ENCODE data around the gene TBC1D20. TPM values are rescaled to one million over a fixed set of nuclear protein-coding genes. Genes with fewer than 3 reads are reported as not detected.

The TBC1D20 gene
- total RNA-seq, 1 donor from 2014 or later = 24.1 TPM

DNA sequence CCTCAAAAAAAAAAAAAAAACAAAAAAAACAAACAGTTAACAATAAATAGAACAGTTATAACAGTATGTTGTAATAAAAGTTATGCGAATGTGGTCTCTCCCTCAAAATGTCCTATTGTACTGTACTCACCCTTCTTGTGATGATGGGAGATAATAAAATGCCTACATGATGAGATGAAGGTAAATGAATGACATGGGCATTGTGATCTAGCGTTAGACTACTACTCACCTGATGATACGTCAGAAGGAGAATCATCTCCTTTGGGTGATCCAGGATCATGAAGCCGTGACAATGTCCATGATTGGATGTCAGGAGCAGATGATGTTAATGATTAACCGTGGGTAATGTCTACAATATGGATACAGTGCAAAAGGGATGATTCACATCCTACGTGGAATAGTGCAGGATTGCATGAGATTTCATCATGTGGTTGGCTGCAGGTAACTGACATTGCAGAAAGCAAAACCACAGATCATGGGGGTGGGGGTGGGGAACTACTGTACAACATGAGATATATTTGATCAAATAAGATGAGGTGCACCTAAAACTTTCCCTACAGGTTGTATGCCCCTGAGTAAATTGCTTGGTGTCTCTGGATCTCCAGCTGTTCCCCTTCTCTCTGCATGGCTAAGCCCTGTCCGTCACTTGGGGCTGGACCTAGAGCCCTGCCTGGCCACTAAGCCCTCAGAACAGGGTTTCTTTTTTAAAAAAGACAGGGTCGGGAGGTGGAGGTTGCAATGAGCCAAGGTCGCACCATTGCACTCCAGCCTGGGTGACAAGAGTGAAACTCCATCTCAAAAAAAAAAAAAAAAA, 60.4 kb downstream of the TBC1D20 start:
- ATAC-seq (ENCODE audit: low read depth) (no peak), DNase-seq (no peak)
- Mint-ChIP-seq H3K27ac (no peak overlapping the region), H3K4me3 (no peak overlapping the region), H3K27me3 (no peaks in the 10 kb centered on the region), H3K4me1 (peaks cover 18% of the 10 kb centered on the region), H3K36me3 (ENCODE audit: low read depth) (peaks cover 13% of the 10 kb centered on the region), H3K9me3 (peaks cover 3% of the 10 kb centered on the region)
- ChIA-PET CTCF (no interaction called here), POLR2A (interaction anchor here (1.2 kb wide), 1 partner anchor 21 kb away, joined by 4 read pairs; the partner anchor contains the start of gene TRIB3)
- TF ChIP-seq, protein P1, sequence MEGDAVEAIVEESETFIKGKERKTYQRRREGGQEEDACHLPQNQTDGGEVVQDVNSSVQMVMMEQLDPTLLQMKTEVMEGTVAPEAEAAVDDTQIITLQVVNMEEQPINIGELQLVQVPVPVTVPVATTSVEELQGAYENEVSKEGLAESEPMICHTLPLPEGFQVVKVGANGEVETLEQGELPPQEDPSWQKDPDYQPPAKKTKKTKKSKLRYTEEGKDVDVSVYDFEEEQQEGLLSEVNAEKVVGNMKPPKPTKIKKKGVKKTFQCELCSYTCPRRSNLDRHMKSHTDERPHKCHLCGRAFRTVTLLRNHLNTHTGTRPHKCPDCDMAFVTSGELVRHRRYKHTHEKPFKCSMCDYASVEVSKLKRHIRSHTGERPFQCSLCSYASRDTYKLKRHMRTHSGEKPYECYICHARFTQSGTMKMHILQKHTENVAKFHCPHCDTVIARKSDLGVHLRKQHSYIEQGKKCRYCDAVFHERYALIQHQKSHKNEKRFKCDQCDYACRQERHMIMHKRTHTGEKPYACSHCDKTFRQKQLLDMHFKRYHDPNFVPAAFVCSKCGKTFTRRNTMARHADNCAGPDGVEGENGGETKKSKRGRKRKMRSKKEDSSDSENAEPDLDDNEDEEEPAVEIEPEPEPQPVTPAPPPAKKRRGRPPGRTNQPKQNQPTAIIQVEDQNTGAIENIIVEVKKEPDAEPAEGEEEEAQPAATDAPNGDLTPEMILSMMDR (IDR thresholded peaks at IDR 0.05) = no peak
- intact Hi-C loops (cut with micrococcal nuclease) = no loop called here

- intact Hi-C loops (cut with micrococcal nuclease) = no loop called here
- Mint-ChIP-seq H3K4me1 (peaks cover 14% of the 10 kb centered on the region), H3K27me3 (no peaks in the 10 kb centered on the region), H3K36me3 (ENCODE audit: low read depth) (peaks cover 24% of the 10 kb centered on the region), H3K9me3 (peaks cover 3% of the 10 kb centered on the region), H3K4me3 (no peak overlapping the region), H3K27ac (no peak overlapping the region)
- TF ChIP-seq, protein P1 (IDR thresholded peaks at IDR 0.05) = no peak
- CTCF ChIA-PET = no interaction called here
- ATAC-seq (ENCODE audit: low read depth) (no peak), DNase-seq (no peak)
- POLR2A ChIA-PET = no interaction called here
Observed at GRCh38 chr20:400454-401275, 61.7 kb downstream of the TBC1D20 start.

- peaks cover 28% of the 10 kb centered on the region for H3K36me3 Mint-ChIP-seq (ENCODE audit: low read depth)
- no peak for ATAC-seq (ENCODE audit: low read depth)
- no peak overlapping the region for H3K4me3 Mint-ChIP-seq
- ChIA-PET POLR2A (no interaction called here), CTCF (no interaction called here)
- TF ChIP-seq, protein P1 (IDR thresholded peaks at IDR 0.05) = no peak
- H3K27ac Mint-ChIP-seq = no peak overlapping the region
- intact Hi-C loops (cut with micrococcal nuclease) = no loop called here
- no peaks in the 10 kb centered on the region for H3K27me3 Mint-ChIP-seq
- H3K9me3 Mint-ChIP-seq = peaks cover 3% of the 10 kb centered on the region
- DNase-seq = no peak
- H3K4me1 Mint-ChIP-seq = peaks cover 14% of the 10 kb centered on the region
Observed at GRCh38 chr20:400128-400453, 62.2 kb downstream of the TBC1D20 start.

GRCh38 chr20:399182-399707, 63.1 kb downstream of the TBC1D20 start:
- Mint-ChIP-seq H3K27ac (no peak overlapping the region), H3K27me3 (no peaks in the 10 kb centered on the region), H3K9me3 (peaks cover 3% of the 10 kb centered on the region), H3K36me3 (ENCODE audit: low read depth) (peaks cover 34% of the 10 kb centered on the region), H3K4me3 (no peak overlapping the region), H3K4me1 (peaks cover 14% of the 10 kb centered on the region)
- TF ChIP-seq, protein P1 (IDR thresholded peaks at IDR 0.05) = no peak
- ChIA-PET POLR2A (no interaction called here), CTCF (no interaction called here)
- no peak for ATAC-seq (ENCODE audit: low read depth)
- intact Hi-C loops (cut with micrococcal nuclease) = no loop called here
- no peak for DNase-seq
